ENCODE data around the gene LRRC25. TPM values are rescaled to one million over a fixed set of nuclear protein-coding genes. Genes with fewer than 3 reads are reported as not detected.

The LRRC25 gene
- total and polyA plus RNA-seq, 2 of the 4 experiments (the other 2 are of a cell fraction) = 0.03 TPM; not detected in 1

DNA sequence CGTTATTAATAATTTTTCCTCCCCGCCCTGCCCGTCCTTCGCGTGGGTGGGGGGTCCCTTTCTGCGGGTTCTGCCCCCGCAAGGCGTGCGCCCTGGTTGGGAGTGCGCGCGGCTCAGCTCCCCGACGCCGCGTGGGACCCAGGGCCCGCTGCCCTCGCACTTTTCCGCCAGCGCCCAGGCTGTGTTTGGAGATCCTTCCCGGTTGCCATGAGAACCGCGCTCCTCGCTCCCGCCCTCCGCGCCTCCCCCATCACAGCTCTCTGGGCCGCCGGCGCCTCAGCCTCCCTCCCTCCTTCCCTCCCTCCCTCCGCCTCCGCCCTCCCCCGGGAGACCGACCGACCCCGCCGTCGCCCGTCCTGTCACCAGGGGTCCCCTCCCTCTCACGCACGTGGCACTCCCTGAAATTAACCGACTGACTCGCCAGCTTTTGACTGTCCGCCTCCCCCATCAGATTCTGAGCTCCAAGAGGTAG is 19.4 kb upstream of the LRRC25 start:
- WGBS, 2 experiments (ENCODE audit: extremely low coverage in 2 of 2, insufficient read length in 1 of 2) = 0% methylated on average over 13 of the region's 44 CpGs; no CpG with 5 or more reads in 1 of the 2 experiments
- Histone ChIP-seq H3K14ac (replicated peaks; ENCODE audit: low read depth, low read length) (peak overlapping the region; percentile 84), H3K9ac (ENCODE audit: low read depth, low read length) (peak overlapping the region; percentile 72), H3K79me1 (ENCODE audit: low read depth in 1 of 2, low read length in 2 of 2) (peaks cover 0 to 32% of the 10 kb centered on the region in 2 experiments; a peak in 3 of 4 replicates), H3K36me3 (ENCODE audit: control insufficient read depth, insufficient read depth, low read length) (no peaks in the 10 kb centered on the region), H4K20me1 (ENCODE audit: insufficient read depth, low read length) (peaks cover 15% of the 10 kb centered on the region), H3K4me1 (ENCODE audit: control insufficient read depth, insufficient read depth, low read length) (peaks cover 37% of the 10 kb centered on the region), H3K18ac (ENCODE audit: low read depth, low read length) (peak overlapping the region; percentile 82), H4K5ac (ENCODE audit: low read depth, low read length) (peak overlapping the region; percentile 96), H2BK120ac (ENCODE audit: low read depth, low read length) (peak overlapping the region; percentile 89), H4K91ac (ENCODE audit: insufficient read depth, low read depth, low read length) (peak overlapping the region; percentile 98), H3K23ac (ENCODE audit: low read depth, low read length) (peak overlapping the region; percentile 98), H2AK9ac (replicated peaks; ENCODE audit: low read depth, low read length, poor library complexity) (peak overlapping the region; percentile 99), H3K27ac (ENCODE audit: insufficient read depth, low read length) (peak overlapping the region; percentile 80), H2AK5ac (ENCODE audit: low read depth, low read length) (peak overlapping the region; percentile 98), H3K4me3 (ENCODE audit: insufficient read depth, low read depth, low read length) (peak overlapping the region; percentile 32), H3K9me3 (ENCODE audit: control insufficient read depth, insufficient read depth, low read length) (no peaks in the 10 kb centered on the region), H3K4ac (ENCODE audit: low read depth, low read length) (peak overlapping the region; percentile 97), H2BK5ac (ENCODE audit: low read depth, low read length, poor library complexity, severe bottlenecking) (peak overlapping the region; percentile 84), H3K4me2 (ENCODE audit: low read depth, low read length) (peak overlapping the region; percentile 87), H2AFZ (replicated peaks; ENCODE audit: low read length, poor library complexity) (peak overlapping the region; percentile 97), H2BK20ac (ENCODE audit: low read depth, low read length) (peak overlapping the region; percentile 72), H3K9me1 (ENCODE audit: insufficient read depth, low read length) (peaks cover 16% of the 10 kb centered on the region; the same call in 1 of the 2 replicates), H4K8ac (ENCODE audit: low read depth in 2 of 2, low read length in 2 of 2) (peak overlapping the region; percentile 88 to 99), H2BK15ac (ENCODE audit: low read depth, low read length) (peak overlapping the region; percentile 91), H3K56ac (ENCODE audit: extremely low read depth, insufficient read depth, low read length) (peak overlapping the region; percentile 88), H3K27me3 (ENCODE audit: control insufficient read depth, insufficient read depth, low read length) (no peaks in the 10 kb centered on the region)
- dilution Hi-C loops (cut with HindIII; ENCODE audit: low sequenced_read_pairs, unreplicated experiment) = no loop called here
- intact Hi-C loops (cut with micrococcal nuclease) = loop anchor here (5.0 to 10.0 kb wide), 2 partner anchors 140 to 212 kb away; partner anchors contain the start of gene RAB3A
- peak; percentile 78 for DNase-seq
- ChIA-PET POLR2A (ENCODE audit: unreplicated experiment) (interaction anchor here (1.1 kb wide), 1 partner anchor 135 kb away, joined by 4 read pairs; the partner anchor contains the start of gene JUND), CTCF (interaction anchor here (1.5 kb wide), 1 partner anchor 137 kb away, joined by 5 read pairs; no protein-coding TSS in a partner anchor)
- in situ Hi-C loops (cut with MboI; ENCODE audit: low sequenced_read_pairs) = loop anchor here (10.0 kb wide), 2 partner anchors 222 to 302 kb away; partner anchors contain the start of gene MPV17L2
- BruUV-seq (replicated peaks) = no TSS peak
- peak; percentile 55 for ATAC-seq (ENCODE audit: low read depth)
- TF ChIP-seq MAZ (IDR thresholded peaks at IDR 0.05; ENCODE audit: borderline replicate concordance, low read depth, low read length) (peak; percentile 98), RCOR1 (IDR thresholded peaks at IDR 0.05; ENCODE audit: insufficient replicate concordance, low read length) (no peak), NFE2L2 (IDR thresholded peaks at IDR 0.05; ENCODE audit: low read depth, low read length) (no peak), CHD1 (IDR thresholded peaks at IDR 0.05; ENCODE audit: low read depth, low read length) (no peak), MXI1 (IDR thresholded peaks at IDR 0.05; ENCODE audit: borderline replicate concordance, low read depth, low read length) (0 out of 2 replicates have a peak, but pooled peaks have one; percentile 16), CEBPB (IDR thresholded peaks at IDR 0.05; ENCODE audit: low read depth, low read length) (no peak), RAD21 (IDR thresholded peaks at IDR 0.05; ENCODE audit: low read length) (no peak), FOS (IDR thresholded peaks at IDR 0.05; ENCODE audit: low read depth, low read length) (no peak), MAFK (IDR thresholded peaks at IDR 0.05; ENCODE audit: low read depth, low read length) (no peak), RFX5 (IDR thresholded peaks at IDR 0.05; ENCODE audit: low read depth, low read length) (no peak), POLR2A (IDR thresholded peaks at IDR 0.05; ENCODE audit: low read depth, low read length) (peak; percentile 33), BHLHE40 (IDR thresholded peaks at IDR 0.05; ENCODE audit: low read depth, low read length) (0 out of 2 replicates have a peak, but pooled peaks have one; percentile 1), SMC3 (IDR thresholded peaks at IDR 0.05; ENCODE audit: low read depth, low read length) (no peak)
- TF ChIP-seq, protein P1, sequence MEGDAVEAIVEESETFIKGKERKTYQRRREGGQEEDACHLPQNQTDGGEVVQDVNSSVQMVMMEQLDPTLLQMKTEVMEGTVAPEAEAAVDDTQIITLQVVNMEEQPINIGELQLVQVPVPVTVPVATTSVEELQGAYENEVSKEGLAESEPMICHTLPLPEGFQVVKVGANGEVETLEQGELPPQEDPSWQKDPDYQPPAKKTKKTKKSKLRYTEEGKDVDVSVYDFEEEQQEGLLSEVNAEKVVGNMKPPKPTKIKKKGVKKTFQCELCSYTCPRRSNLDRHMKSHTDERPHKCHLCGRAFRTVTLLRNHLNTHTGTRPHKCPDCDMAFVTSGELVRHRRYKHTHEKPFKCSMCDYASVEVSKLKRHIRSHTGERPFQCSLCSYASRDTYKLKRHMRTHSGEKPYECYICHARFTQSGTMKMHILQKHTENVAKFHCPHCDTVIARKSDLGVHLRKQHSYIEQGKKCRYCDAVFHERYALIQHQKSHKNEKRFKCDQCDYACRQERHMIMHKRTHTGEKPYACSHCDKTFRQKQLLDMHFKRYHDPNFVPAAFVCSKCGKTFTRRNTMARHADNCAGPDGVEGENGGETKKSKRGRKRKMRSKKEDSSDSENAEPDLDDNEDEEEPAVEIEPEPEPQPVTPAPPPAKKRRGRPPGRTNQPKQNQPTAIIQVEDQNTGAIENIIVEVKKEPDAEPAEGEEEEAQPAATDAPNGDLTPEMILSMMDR (conservative IDR thresholded peaks at IDR 0.05; ENCODE audit: low read depth, low read length) = no peak
- TF ChIP-seq, protein P2, sequence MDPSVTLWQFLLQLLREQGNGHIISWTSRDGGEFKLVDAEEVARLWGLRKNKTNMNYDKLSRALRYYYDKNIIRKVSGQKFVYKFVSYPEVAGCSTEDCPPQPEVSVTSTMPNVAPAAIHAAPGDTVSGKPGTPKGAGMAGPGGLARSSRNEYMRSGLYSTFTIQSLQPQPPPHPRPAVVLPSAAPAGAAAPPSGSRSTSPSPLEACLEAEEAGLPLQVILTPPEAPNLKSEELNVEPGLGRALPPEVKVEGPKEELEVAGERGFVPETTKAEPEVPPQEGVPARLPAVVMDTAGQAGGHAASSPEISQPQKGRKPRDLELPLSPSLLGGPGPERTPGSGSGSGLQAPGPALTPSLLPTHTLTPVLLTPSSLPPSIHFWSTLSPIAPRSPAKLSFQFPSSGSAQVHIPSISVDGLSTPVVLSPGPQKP (IDR thresholded peaks at IDR 0.05; ENCODE audit: borderline replicate concordance, low read depth, low read length) = no peak
